Ovary (tissue), 9 donors: ENCODE results near the gene SCN2A. TPM values are rescaled to one million over a fixed set of nuclear protein-coding genes. Genes with fewer than 3 reads are reported as not detected.

Source experiments
- DNase-seq, 5 donors: peaks; one replicate each; pipeline ENCODE4 v3.0.0-alpha.2; 2019 to 2020
- H3K27ac ChIP-seq, 2 donors: fragments of 200-600 bp; one replicate each; pipeline versions ENCODE4 v1.5.1 to v1.8.0; 2019 to 2022
- H3K27me3 ChIP-seq: fragments of 200-600 bp; one replicate; pipeline ENCODE4 v1.8.0; 2022
- H3K36me3 ChIP-seq: fragments of 200-600 bp; sonication (generic); one replicate; pipeline ENCODE4 v1.5.1; 2019
- H3K4me1 ChIP-seq: one replicate; pipeline ENCODE4 v1.8.1; 2013; ENCODE audit warnings: mild to moderate bottlenecking, moderate library complexity; ENCODE audit not compliant: insufficient read depth
- H3K4me3 ChIP-seq: fragments of 200-600 bp; sonication (generic); one replicate; pipeline ENCODE4 v1.5.1; 2017
- H3K9me3 ChIP-seq, 2 donors: fragments of 200-600 bp in 1 of 2; sonication (generic) in 1 of 2; one replicate each; pipeline versions ENCODE4 v1.5.1 to v1.8.1; 2013 to 2019; ENCODE audit warnings: mild to moderate bottlenecking in 1 of 2, moderate library complexity in 1 of 2
- CTCF ChIP-seq, 3 donors: fragments of 450-650 bp in 2 of 3; fragments of 200-600 bp in 1 of 3; IDR thresholded peaks; one replicate each; pipeline versions ENCODE4 v1.5.1 to v1.8.0; 2016 to 2022; ENCODE audit warnings: antibody characterized with exemption in 3 of 3, mild to moderate bottlenecking in 1 of 3
- EP300 ChIP-seq: sonication (generic); formaldehyde crosslinking; IDR thresholded peaks from one replicate; pipeline ENCODE4 v1.6.1; 2017; ENCODE audit warnings: antibody characterized with exemption
- POLR2A ChIP-seq: fragments of 450-650 bp; IDR thresholded peaks from one replicate; pipeline ENCODE4 v1.6.1; 2017; ENCODE audit warnings: antibody characterized with exemption, mild to moderate bottlenecking, moderate library complexity
- whole genome bisulfite sequencing, 3 donors: extraction: QIAGEN DNeasy Blood & Tissue Kit in 1 of 3; methylation state at CpG; one replicate each; pipeline versions ENCODE4 v1.1.5 to v1.1.7; 2013 to 2017; 5-methylcytosine and 5-hydroxymethylcytosine counted together
- intact Hi-C, 4 donors: fragments of 100-400 bp; cut with DNase I; formaldehyde crosslinking; loops; one replicate each; pipeline versions ENCODE4 v1.11.0 to v1.15.1; 2022 to 2023
- polyA plus RNA-seq, 2 donors: library from polyadenylated mRNA; stranded (reverse); fragments of 200-250 nt in 1 of 2; fragments of 350-450 nt in 1 of 2; fragmentation: Illumina TruSeq in 1 of 2; extraction: RNeasy Lipid Tissue Mini Kit (QIAGEN cat#74804) in 1 of 2; gene quantifications; one replicate each; pipeline ENCODE4 v1.2.3, GENCODE V29; 2013 to 2014
- total RNA-seq, 7 donors: library from RNA; depleted of rRNA in 2 of 7; stranded (reverse); fragments of >200 nt in 2 of 7; fragmentation: NEBNext Ultra II Directional in 3 of 7; extraction: Animal tissue kit (Norgen Biotek cat#: 25700) in 3 of 7; gene quantifications; one replicate each; pipeline versions ENCODE4 v1.1.0 to v1.2.4, GENCODE V29; 2016 to 2023
- donor health status: DM: no; HTN: no; CAD: no; lungs with moderate emphysema.
- donor health status: DM: no; HTN: no; CAD: no.
- donor health status: Bipolar disorder and iron deficiency.
- donor health status: DM: yes; HTN: yes; CAD: no.
- donor health status: DM: no; HTN: no; CAD: no.
- donor health status: DM: yes; HTN: yes; CAD: no.

Gene SCN2A
- total and polyA plus RNA-seq, 9 donors, result 0.15 to 1.4 (median 0.61) TPM

- TF ChIP-seq CTCF (IDR thresholded peaks at IDR 0.05) (peak; percentile 19 to 61 (median 36)), EP300 (no peak)
- WGBS, 3 donors, result 11 to 19% (median 15%) methylated on average over 6 of the region's 6 CpGs
- DNase-seq, result peak in 4 of 5 donors; percentile 10 to 43 (median 15)
- no peaks in the 10 kb centered on the region for H3K9me3 ChIP-seq
- peak overlapping the region; percentile 31 for H3K4me3 ChIP-seq
- no peak overlapping the region for H3K27ac ChIP-seq
- intact Hi-C loops, result no loop called here
- no peaks in the 10 kb centered on the region for H3K4me1 ChIP-seq
- H3K36me3 ChIP-seq, result no peaks in the 10 kb centered on the region
- H3K27me3 ChIP-seq, result no peaks in the 10 kb centered on the region
Observed at GRCh38 chr2:165293440-165294420, 54.5 kb downstream of the SCN2A start.

GRCh38 chr2:165294912-165295311 is 55.7 kb downstream of the SCN2A start:
- intact Hi-C loops, result no loop called here
- Histone ChIP-seq H3K36me3 (no peaks in the 10 kb centered on the region), H3K4me1 (no peaks in the 10 kb centered on the region), H3K27ac (no peak overlapping the region), H3K4me3 (no peak overlapping the region), H3K9me3 (no peaks in the 10 kb centered on the region), H3K27me3 (no peaks in the 10 kb centered on the region)
- WGBS, 3 donors, result 44 to 54% (median 49%) methylated on average over 5 of the region's 5 CpGs
- no peak for DNase-seq
- no peak for TF ChIP-seq POLR2A
- no peak for TF ChIP-seq CTCF (IDR thresholded peaks at IDR 0.05)
- no peak for TF ChIP-seq EP300

- intact Hi-C loops, result no loop called here
- Histone ChIP-seq H3K36me3 (no peaks in the 10 kb centered on the region), H3K4me3 (no peak overlapping the region), H3K27me3 (no peaks in the 10 kb centered on the region), H3K27ac (no peak overlapping the region), H3K9me3 (no peaks in the 10 kb centered on the region), H3K4me1 (no peaks in the 10 kb centered on the region)
- DNase-seq, result no peak
- TF ChIP-seq CTCF (IDR thresholded peaks at IDR 0.05) (no peak), EP300 (no peak), POLR2A (no peak)
- WGBS, 3 donors, result 91 to 94% (median 91%) methylated on average over 4 of the region's 4 CpGs
Observed at GRCh38 chr2:165295643-165296042, 56.4 kb downstream of the SCN2A start.

GRCh38 chr2:165305391-165306096 is 66.3 kb downstream of the SCN2A start:
- TF ChIP-seq CTCF (IDR thresholded peaks at IDR 0.05) (no peak), POLR2A (no peak), EP300 (no peak)
- H3K27me3 ChIP-seq, result no peaks in the 10 kb centered on the region
- WGBS, 3 donors, result 21 to 27% (median 24%) methylated on average over 3 of the region's 3 CpGs
- DNase-seq, result no peak
- no peak overlapping the region for H3K4me3 ChIP-seq
- no peaks in the 10 kb centered on the region for H3K4me1 ChIP-seq
- intact Hi-C loops, result no loop called here
- H3K9me3 ChIP-seq, result no peaks in the 10 kb centered on the region
- H3K27ac ChIP-seq, result no peak overlapping the region
- no peaks in the 10 kb centered on the region for H3K36me3 ChIP-seq
